ENCODE measurements around the gene C6.

- TF ChIP-seq CTCF (IDR thresholded peaks at IDR 0.05) = no peak
- TF ChIP-seq POLR2A (IDR thresholded peaks at IDR 0.05) = no peak
- no peak for TF ChIP-seq EP300 (IDR thresholded peaks at IDR 0.05)
- no peak for TF ChIP-seq POLR2AphosphoS5 (IDR thresholded peaks at IDR 0.05)
These were observed 95.2 kb downstream of the C6 start for GRCh38 chr5:41118177-41118576.

All from stomach (tissue), 4 donors.